CD14-positive monocyte (primary cell): ENCODE data around the gene LEMD3. TPM values are rescaled to one million over a fixed set of nuclear protein-coding genes. Genes with fewer than 3 reads are reported as not detected.

Experiments
- DNase-seq, 3 donors: peaks; one replicate each; pipeline ENCODE4 v3.0.0-alpha.2; 2011 to 2022
- H2AFZ ChIP-seq: 2 replicates; pipeline ENCODE4 v1.6.0; 2012; ENCODE audit warnings: mild to moderate bottlenecking, low read depth, low read length, inconsistent platforms; ENCODE audit not compliant: insufficient read depth, poor library complexity, severe bottlenecking
- H3K27ac ChIP-seq, 2 donors: 1 replicate in 1 of 2; 2 replicates in 1 of 2; pipeline ENCODE4 v1.5.1; 2012 to 2013; ENCODE audit warnings: low read length in 2 of 2, control low read depth in 1 of 2, inconsistent platforms in 1 of 2, low read depth in 1 of 2, mild to moderate bottlenecking in 1 of 2
- H3K27me3 ChIP-seq, 2 donors: one replicate each; pipeline versions ENCODE4 v1.6.0 to v1.6.1; 2011 to 2013; ENCODE audit warnings: low read length in 2 of 2; ENCODE audit not compliant: control insufficient read depth in 2 of 2, insufficient read depth in 2 of 2
- H3K36me3 ChIP-seq, 2 donors: replicated peaks in 1 of 2; 1 replicate in 1 of 2; 2 replicates in 1 of 2; pipeline versions ENCODE4 v1.5.1 to v1.6.1; 2012 to 2013; ENCODE audit warnings: low read length in 2 of 2, control low read depth in 1 of 2, inconsistent platforms in 1 of 2, mild to moderate bottlenecking in 1 of 2; ENCODE audit not compliant: insufficient read depth in 2 of 2, control insufficient read depth in 1 of 2
- H3K4me1 ChIP-seq, 2 donors: 1 replicate in 1 of 2; 2 replicates in 1 of 2; pipeline versions ENCODE4 v1.5.1 to v1.6.1; 2012 to 2013; ENCODE audit warnings: low read length in 2 of 2, control low read depth in 1 of 2, inconsistent platforms in 1 of 2, mild to moderate bottlenecking in 1 of 2, moderate library complexity in 1 of 2; ENCODE audit not compliant: insufficient read depth in 2 of 2, control insufficient read depth in 1 of 2
- H3K4me2 ChIP-seq: replicated peaks from 2 replicates; pipeline ENCODE3; 2012; ENCODE audit warnings: low read length, moderate library complexity, mild to moderate bottlenecking; ENCODE audit not compliant: poor library complexity, severe bottlenecking; ENCODE audit errors: extremely low read depth
- H3K4me3 ChIP-seq, 3 experiments: fragments of 200-600 bp in 1 of 3; sonication (generic) in 1 of 3; replicated peaks in 1 of 3; 1 replicate in 2 of 3; 2 replicates in 1 of 3; pipeline ENCODE4 v1.5.1; 2011 to 2013; ENCODE audit warnings: low read length in 3 of 3, mild to moderate bottlenecking in 3 of 3, control low read depth in 2 of 3, low read depth in 2 of 3, inconsistent platforms in 1 of 3, moderate library complexity in 1 of 3
- H3K79me2 ChIP-seq: 2 replicates; pipeline ENCODE4 v1.6.0; 2012; ENCODE audit warnings: mild to moderate bottlenecking, control low read depth, inconsistent platforms, low read length, moderate library complexity; ENCODE audit not compliant: insufficient read depth
- H3K9ac ChIP-seq: 2 replicates; pipeline ENCODE4 v1.6.0; 2017; ENCODE audit warnings: low read length, mild to moderate bottlenecking; ENCODE audit not compliant: insufficient read depth, poor library complexity, severe bottlenecking
- H3K9me3 ChIP-seq, 2 donors: replicated peaks in 1 of 2; 1 replicate in 1 of 2; 2 replicates in 1 of 2; pipeline versions ENCODE4 v1.5.1 to v1.6.1; 2012 to 2013; ENCODE audit warnings: low read length in 2 of 2, control low read depth in 1 of 2; ENCODE audit not compliant: control insufficient read depth in 1 of 2, insufficient read depth in 1 of 2
- H4K20me1 ChIP-seq: 2 replicates; pipeline ENCODE4 v1.6.0; 2012; ENCODE audit warnings: mild to moderate bottlenecking, low read length, control low read depth, moderate library complexity; ENCODE audit not compliant: insufficient read depth
- H3K27ac Mint-ChIP-seq, 7 donors: one replicate each; pipeline ENCODE4 v1.8.0; 2020; ENCODE audit warnings: mild to moderate bottlenecking in 7 of 7, mixed read lengths in 7 of 7, moderate library complexity in 6 of 7, inconsistent platforms in 2 of 7
- H3K27me3 Mint-ChIP-seq, 3 donors: one replicate each; pipeline ENCODE4 v1.8.0; 2021 to 2022; ENCODE audit warnings: low read depth in 3 of 3, mild to moderate bottlenecking in 3 of 3, mixed read lengths in 3 of 3, moderate library complexity in 3 of 3, inconsistent platforms in 1 of 3
- H3K36me3 Mint-ChIP-seq, 2 donors: one replicate each; pipeline ENCODE4 v1.8.0; 2020; ENCODE audit warnings: mixed read lengths in 2 of 2, inconsistent platforms in 1 of 2, mild to moderate bottlenecking in 1 of 2
- H3K4me1 Mint-ChIP-seq: one replicate; pipeline ENCODE4 v1.8.0; 2020; ENCODE audit warnings: mild to moderate bottlenecking, mixed read lengths
- H3K4me3 Mint-ChIP-seq, 2 donors: one replicate each; pipeline ENCODE4 v1.8.0; 2020; ENCODE audit warnings: mild to moderate bottlenecking in 2 of 2, mixed read lengths in 2 of 2, moderate library complexity in 1 of 2
- H3K9me3 Mint-ChIP-seq, 7 donors: one replicate each; pipeline ENCODE4 v1.8.0; 2020 to 2022; ENCODE audit warnings: mixed read lengths in 7 of 7, mild to moderate bottlenecking in 6 of 7, moderate library complexity in 6 of 7, inconsistent platforms in 2 of 7
- WGBS: methylation state at CpG from one replicate; pipeline ENCODE4 v1.1.5; 2013; ENCODE audit warnings: missing lambda C conversion rate; ENCODE audit not compliant: insufficient coverage; 5-methylcytosine and 5-hydroxymethylcytosine counted together
- intact Hi-C, 2 donors: fragments of 100-400 bp; cut with micrococcal nuclease; formaldehyde crosslinking; loops; one replicate each; pipeline versions ENCODE4 v1.15.0 to v1.15.1; 2023
- polyA plus RNA-seq, 3 donors: library from polyadenylated mRNA; depleted of rRNA in 1 of 3; unstranded in 2 of 3; stranded (reverse) in 1 of 3; fragments of 300-500 nt in 2 of 3; fragments of >200 nt in 1 of 3; fragmentation: Illumina TruSeq in 2 of 3; gene quantifications; 1 replicate in 2 of 3; 2 replicates in 1 of 3; pipeline ENCODE4 v1.2.3, GENCODE V29; 2012 to 2021
- TF ChIP-seq, protein P1 (sequence below): fragments of 200-600 bp; IDR thresholded peaks from one replicate; pipeline ENCODE4 v1.8.0; 2022; ENCODE audit warnings: antibody characterized with exemption, mild to moderate bottlenecking

LEMD3 gene
- polyA plus RNA-seq, 3 donors = 11.3 to 12.3 (median 11.7) TPM

DNA sequence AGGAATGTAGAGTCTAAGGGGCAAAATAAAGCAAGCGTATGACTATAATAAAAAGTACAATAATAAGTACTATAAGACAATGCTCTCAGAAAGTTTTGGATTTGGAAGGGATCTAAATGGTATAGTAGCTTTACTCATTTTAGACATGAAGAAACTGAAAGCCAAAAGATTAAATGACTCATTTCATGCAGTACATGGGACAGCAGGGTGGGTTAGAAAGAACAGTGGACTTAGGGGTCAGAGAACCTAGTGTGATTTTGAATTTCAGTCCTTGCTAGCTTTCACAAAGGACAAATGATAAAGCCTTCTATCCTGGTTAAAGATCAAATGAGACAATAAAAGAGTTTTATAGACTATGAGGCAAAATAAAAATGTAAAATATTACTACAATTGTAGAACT, 6.8 kb upstream of the LEMD3 start:
- Mint-ChIP-seq H3K27ac (no peak overlapping the region), H3K36me3 (no peaks in the 10 kb centered on the region), H3K9me3 (no peaks in the 10 kb centered on the region), H3K4me1 (no peaks in the 10 kb centered on the region), H3K27me3 (peaks cover 1 to 7% (median 4%) of the 10 kb centered on the region in 3 donors), H3K4me3 (no peak overlapping the region)
- no peaks in the 10 kb centered on the region for H4K20me1 ChIP-seq
- no peaks in the 10 kb centered on the region for H3K79me2 ChIP-seq
- TF ChIP-seq, protein P1, sequence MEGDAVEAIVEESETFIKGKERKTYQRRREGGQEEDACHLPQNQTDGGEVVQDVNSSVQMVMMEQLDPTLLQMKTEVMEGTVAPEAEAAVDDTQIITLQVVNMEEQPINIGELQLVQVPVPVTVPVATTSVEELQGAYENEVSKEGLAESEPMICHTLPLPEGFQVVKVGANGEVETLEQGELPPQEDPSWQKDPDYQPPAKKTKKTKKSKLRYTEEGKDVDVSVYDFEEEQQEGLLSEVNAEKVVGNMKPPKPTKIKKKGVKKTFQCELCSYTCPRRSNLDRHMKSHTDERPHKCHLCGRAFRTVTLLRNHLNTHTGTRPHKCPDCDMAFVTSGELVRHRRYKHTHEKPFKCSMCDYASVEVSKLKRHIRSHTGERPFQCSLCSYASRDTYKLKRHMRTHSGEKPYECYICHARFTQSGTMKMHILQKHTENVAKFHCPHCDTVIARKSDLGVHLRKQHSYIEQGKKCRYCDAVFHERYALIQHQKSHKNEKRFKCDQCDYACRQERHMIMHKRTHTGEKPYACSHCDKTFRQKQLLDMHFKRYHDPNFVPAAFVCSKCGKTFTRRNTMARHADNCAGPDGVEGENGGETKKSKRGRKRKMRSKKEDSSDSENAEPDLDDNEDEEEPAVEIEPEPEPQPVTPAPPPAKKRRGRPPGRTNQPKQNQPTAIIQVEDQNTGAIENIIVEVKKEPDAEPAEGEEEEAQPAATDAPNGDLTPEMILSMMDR = no peak
- H3K4me2 ChIP-seq = no peak overlapping the region
- no CpG with 5 or more reads among the region's 1 CpG for WGBS
- no peaks in the 10 kb centered on the region for H3K36me3 ChIP-seq
- no peak overlapping the region for H3K9ac ChIP-seq
- no peak overlapping the region for H3K27ac ChIP-seq
- H3K9me3 ChIP-seq = no peaks in the 10 kb centered on the region
- no peak for DNase-seq
- H2AFZ ChIP-seq = no peak overlapping the region
- no peak overlapping the region for H3K4me3 ChIP-seq
- H3K27me3 ChIP-seq = no peaks in the 10 kb centered on the region
- intact Hi-C loops = no loop called here
- no peaks in the 10 kb centered on the region for H3K4me1 ChIP-seq

DNA sequence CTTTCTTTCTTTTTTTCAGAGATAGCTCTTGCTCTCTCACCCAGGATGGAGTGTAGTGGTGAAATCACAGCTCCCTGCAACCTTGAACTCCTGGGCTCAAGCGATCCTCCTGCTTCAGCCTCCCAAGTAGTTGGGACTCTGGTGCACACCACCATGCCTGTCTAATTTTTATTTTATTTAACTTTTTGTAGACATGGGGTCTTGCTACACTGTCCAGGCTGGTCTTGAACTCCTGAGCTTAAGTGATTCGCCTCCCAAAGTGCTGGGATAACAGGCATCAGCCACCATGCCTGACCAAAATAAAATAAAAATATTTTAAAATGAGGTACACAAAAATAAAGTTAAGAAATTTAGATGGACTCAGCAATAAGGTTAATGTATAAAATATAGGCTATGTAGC, 5.1 kb upstream of the LEMD3 start:
- H3K36me3 ChIP-seq = no peaks in the 10 kb centered on the region
- Mint-ChIP-seq H3K27ac (no peak overlapping the region), H3K4me3 (no peak overlapping the region), H3K4me1 (no peaks in the 10 kb centered on the region), H3K36me3 (no peaks in the 10 kb centered on the region), H3K9me3 (no peaks in the 10 kb centered on the region), H3K27me3 (peaks cover 1 to 7% (median 4%) of the 10 kb centered on the region in 3 donors)
- intact Hi-C loops = no loop called here
- H3K9me3 ChIP-seq = no peaks in the 10 kb centered on the region
- H3K4me2 ChIP-seq = no peak overlapping the region
- H4K20me1 ChIP-seq = no peaks in the 10 kb centered on the region
- peaks cover 5 to 6% of the 10 kb centered on the region in 2 donors for H3K4me1 ChIP-seq
- whole genome bisulfite sequencing = no CpG with 5 or more reads among the region's 2 CpGs
- H3K4me3 ChIP-seq = no peak overlapping the region
- H3K27me3 ChIP-seq = no peaks in the 10 kb centered on the region
- TF ChIP-seq, protein P1 = no peak
- DNase-seq = no peak
- no peak overlapping the region for H3K27ac ChIP-seq
- no peak overlapping the region for H3K9ac ChIP-seq
- no peaks in the 10 kb centered on the region for H3K79me2 ChIP-seq
- no peak overlapping the region for H2AFZ ChIP-seq
